ENCODE results near the gene PARP14.
A peak's percentile ranks its signal among the peaks of the same experiment; 100 is the strongest.
"Not testable (repeated sequence)": the region's sequence is repeated elsewhere in the genome, so short reads cannot be mapped to it uniquely, and the experiment has no call there.

Gene PARP14

DNA sequence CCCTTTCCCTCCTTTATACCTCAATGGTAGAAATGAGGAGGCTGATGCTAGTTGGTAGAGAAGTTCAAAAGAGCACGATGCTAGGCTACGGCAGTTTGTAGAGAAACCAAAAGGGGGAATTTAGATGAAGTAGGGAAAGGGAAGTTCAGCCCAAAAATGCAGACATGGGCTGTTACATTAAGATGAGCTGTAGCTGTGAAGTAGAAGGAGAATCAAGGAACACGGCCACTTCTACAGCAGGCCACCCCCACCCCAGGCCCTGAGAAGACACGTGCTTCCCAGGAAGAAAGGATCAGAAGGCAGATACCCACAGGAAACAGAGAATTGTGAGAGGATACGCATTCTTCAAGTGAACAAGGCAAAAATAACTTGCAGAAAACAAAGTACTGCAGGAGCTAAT is 2.1 kb upstream of the PARP14 start:
- no peak for DNase-seq

DNA sequence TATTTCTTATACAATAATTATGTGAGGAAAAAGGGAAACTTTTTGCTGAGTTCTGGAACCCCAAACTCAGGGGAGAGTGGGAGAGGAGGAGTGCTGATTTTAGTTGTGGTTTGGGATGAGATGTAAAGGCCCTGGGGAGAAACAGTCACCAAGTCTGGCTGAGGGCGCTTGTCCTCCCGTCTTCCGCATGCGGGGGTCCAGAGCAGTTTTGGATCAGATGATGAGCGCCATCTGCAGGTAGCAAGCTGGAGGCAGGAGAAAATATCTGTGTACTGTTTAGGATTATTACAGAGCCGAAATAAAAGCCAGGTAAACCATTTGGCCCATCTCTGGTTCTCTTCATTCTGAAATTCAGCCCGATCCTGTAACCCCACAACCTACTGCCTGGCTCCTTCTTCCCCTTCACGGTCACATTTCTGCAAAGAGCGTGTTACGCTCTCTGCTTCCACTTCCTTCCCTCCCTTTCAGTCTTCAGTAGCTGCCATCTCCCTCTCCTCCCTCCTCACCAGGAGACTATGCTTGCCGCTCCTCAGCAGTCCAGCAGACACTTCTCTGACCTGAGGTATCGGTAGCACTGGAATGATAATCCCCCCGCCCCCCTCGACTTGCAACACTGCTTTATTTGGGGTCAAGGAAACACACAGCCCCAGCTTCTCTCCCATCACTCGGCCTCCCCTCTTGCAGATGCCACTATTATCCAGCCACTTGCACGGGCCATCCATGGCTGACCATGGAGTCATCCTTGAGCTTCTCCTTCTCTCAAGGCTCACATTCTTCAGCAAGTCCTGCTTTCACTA is 1.4 kb upstream of the PARP14 start:
- peak; percentile 73 for DNase-seq

DNA sequence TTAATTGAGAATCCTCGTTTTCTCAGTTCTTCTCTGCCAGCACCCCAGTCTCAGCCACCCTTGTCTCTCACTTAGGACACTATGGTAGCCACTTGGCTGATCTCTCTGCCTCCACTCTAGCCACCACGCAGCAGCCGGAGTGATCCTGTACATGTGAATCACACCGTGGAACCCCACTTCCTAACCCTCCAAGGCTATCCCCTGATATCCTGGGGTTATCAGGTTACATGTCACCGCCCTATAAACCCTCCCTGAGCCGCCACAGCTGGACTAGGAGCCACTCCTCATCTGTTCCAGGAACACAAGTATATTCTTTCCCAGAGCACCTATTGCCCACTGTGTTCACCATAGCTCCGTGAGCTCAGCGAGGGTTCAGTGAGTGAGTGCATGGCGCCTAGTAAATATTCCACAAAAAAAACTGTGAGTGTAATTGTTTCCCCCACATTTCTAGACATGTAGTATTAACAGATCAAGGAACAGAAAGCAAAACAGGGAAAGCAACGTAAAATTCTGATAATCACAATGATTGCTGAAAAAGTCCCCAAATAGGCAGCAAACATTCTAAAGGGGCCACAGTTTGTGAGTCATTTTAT is 661 bp upstream of the PARP14 start:
- DNase-seq = no peak

- DNase-seq = no peak
Observed at GRCh38 chr3:122681284-122681973, 790 bp downstream of the PARP14 start.

DNA sequence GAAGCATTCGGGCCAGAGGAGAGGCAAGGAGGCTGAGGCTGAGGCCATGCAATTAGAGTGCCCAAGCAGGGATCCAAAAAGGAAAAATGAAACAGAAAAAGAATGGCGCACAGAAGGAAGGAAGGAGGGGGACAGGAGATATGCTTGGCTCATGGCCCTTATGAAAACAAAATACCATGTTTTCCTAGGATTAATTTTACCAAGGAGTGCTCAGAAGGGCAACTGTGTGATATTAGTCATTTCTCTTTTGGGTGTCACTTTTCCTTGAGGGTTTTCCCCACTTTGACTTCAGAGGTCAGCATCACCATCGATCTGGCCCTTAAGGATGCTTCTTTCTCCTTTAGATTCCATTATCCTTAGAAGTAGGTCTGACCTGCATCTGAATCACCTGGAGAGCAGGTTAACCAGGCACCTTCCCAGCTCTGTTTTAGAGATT is 1.4 kb downstream of the PARP14 start:
- no peak for DNase-seq

- not testable (repeated sequence) for DNase-seq
Observed at GRCh38 chr3:122682778-122683411, 2.3 kb downstream of the PARP14 start.

DNA sequence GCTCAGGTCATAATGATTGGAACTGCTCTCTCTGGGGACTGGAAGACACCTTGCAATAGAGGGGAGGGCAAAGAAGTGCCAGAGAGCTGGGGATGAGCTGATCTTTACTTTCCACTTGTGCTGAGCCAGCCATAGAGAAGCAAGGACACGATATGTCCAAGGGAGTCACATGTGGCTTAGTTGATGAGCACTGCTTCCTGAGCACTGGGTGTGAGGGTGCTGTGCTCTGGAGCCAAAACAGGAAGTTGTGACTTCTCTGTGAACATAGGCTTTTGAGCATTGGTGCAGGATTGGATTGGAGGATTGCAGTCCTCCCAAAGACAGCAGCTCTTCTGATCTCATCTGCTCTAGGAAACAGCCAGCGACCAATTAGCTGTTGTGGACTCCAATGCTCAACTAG is 6.7 kb downstream of the PARP14 start:
- DNase-seq = no peak

DNA sequence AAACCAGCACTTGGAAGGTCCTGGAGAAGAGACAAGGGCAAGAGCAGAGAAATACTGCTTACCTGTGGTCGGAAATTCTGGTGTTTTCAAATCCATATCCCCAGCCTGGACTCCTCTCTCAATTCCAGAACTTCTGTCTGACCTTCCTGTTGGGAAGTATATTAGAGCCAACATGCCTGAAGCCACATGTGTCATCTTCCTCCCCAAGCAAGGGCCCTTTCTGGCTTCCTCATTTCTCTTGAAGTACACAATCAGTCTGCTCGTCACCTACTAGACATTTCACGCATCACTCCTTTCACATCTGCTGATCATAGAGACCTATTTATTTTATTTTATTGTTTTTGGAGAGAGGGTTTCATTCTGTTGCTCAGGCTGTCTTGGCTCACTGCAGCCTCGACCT is 8.4 kb downstream of the PARP14 start:
- peak; percentile 14 for DNase-seq

- DNase-seq = no peak
Observed at GRCh38 chr3:122689587-122689986, 8.9 kb downstream of the PARP14 start.

GRCh38 chr3:122690096-122690495 is 9.5 kb downstream of the PARP14 start:
- DNase-seq = no peak

DNA sequence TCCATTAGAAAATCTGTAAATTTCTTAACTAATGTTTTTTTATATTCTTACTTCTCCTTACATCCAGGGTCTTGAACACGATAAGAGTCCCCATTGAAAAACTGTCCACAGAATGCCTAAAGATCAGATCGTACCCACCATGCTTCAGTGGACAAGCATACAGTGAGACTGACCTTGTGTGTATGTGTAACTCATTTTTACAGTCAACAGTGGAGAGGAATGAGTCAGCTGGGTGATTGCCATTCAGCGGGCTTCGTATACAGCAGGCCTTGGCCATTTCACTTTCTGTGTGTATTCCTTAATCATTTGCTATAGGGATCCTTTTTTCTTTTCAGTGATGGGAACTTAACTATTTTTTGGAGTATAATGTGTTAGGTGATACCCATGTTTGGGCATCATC is 10.6 kb downstream of the PARP14 start:
- no peak for DNase-seq

- DNase-seq = no peak
Observed at GRCh38 chr3:122692674-122693073, 12.0 kb downstream of the PARP14 start.

DNA sequence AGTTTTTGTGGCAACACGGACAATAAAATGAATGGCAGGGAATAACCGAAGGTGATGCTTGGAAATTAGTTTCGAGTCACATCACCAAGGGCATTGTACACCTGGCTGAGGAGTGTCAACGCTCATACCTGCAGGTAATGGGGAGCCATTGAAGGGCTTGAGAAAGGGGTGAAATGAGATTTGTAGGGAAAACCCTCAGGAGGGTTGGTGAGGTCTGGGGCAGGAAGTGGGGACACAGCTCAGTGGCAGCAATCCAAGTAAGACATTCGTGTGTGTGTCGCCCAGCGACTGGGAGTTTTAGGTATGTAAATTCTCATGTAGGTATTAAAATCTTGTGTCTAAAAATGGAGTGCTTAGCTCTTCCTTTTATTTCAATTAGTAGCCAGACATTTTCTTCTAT is 14.3 kb downstream of the PARP14 start:
- DNase-seq = no peak

GRCh38 chr3:122695927-122696561 is 15.4 kb downstream of the PARP14 start:
- DNase-seq = no peak

GRCh38 chr3:122697952-122698620 is 17.4 kb downstream of the PARP14 start:
- no peak for DNase-seq

DNA sequence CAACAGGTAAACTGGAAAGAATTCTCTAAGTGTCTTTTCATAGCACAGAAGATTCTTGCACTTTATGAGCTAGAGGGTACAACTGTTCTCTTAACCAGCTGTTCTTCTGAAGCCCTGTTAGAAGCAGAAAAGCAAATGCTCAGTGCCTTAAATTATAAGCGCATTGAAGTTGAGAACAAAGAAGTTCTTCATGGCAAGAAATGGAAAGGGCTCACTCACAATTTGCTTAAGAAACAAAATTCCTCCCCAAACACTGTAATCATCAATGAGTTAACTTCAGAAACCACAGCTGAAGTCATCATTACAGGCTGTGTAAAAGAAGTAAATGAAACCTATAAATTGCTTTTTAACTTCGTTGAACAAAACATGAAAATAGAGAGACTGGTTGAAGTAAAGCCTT is 19.6 kb downstream of the PARP14 start:
- DNase-seq = no peak

- DNase-seq = no peak
Observed at GRCh38 chr3:122705379-122705778, 24.7 kb downstream of the PARP14 start.

DNA sequence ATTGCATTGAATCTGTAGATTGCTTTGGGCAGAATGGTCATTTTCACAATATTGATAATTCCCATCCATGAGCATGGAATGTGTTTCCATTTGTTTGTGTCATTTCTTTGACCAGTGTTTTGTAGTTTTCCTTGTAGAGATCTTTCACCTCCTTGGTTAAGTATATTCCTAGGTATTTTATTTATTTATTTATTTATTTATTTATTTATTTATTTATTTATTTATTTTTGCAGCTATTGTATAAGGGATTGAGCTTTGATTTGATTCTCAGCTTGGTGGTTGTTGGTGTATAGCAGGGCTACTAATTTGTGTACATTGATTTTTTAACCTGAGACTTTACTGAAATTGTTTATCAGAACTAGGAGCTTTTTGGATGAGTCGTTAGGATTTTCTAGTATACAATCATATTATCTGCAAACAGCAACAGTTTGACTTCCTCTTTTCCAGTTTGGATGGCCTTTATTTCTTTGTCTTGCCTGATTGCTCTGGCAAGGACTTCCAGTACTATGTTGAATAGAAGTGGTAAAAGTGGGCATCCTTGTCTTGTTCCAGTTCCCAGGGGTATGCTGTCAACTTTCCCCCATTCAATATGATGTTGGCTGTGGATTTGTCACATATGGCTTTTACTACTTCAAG is 30.1 kb downstream of the PARP14 start:
- DNase-seq = not testable (repeated sequence)

DNA sequence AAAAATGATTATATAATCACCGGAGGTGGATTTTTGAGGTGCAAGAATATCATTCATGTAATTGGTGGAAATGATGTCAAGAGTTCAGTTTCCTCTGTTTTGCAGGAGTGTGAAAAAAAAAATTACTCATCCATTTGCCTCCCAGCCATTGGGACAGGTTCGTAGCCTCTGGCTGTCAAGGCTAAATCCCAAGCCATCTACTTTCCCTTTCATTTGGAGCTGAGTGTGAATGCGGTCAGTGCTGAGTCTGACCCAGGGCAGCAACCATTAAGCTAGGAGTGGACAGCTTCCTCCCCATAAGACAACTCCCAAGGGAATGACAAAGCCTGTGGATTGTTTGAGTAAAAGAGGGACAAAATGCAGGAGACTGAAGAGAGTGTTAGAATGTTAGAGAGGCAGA is 33.6 kb downstream of the PARP14 start:
- DNase-seq = no peak

DNA sequence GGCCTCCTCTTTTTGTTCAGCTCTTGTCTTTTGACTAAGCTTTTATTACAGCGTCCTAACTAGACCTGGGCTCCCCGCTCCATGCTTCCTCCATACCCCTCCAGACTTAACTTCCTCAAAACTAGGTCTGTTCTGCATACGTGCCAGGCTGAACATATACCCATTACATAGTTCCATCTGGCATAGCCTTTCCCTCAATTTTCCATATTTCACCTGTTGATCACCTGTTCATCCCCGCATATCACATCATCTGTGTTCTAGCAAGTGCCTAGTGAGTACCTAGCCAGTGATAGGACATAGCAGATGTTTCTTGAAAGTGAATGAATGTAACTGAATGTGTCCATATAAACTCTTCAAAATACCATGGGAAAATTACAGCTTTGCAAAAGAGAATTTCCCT is 36.0 kb downstream of the PARP14 start:
- no peak for DNase-seq

- DNase-seq = no peak
Observed at GRCh38 chr3:122719273-122719921, 38.8 kb downstream of the PARP14 start.
